HCT116 (cell line): Measurements from ENCODE around the gene ANO8. TPM values are rescaled to one million over a fixed set of nuclear protein-coding genes. Genes with fewer than 3 reads are reported as not detected.

ENCODE experiments used
- ATAC-seq: fragments of 200-7000 bp; cut with Tn5 transposase; 2 replicates; pipeline ENCODE4 v1.9.1; 2020; ENCODE audit warnings: mild to moderate bottlenecking, moderate library complexity
- BruUV-seq: library from RNA; stranded (reverse); fragments of 400-500 nt; replicated peaks from 2 replicates; lab custom pipeline; 2021; lab: Mats Ljungman, UMichigan
- CTCF ChIA-PET: fragments of 300-600 bp; sonication (Branson Sonifier 250); formaldehyde crosslinking; loops from one replicate; lab custom pipeline; 2021; ENCODE audit warnings: antibody characterized with exemption; lab: Charles Lee
- POLR2A ChIA-PET: fragments of 300-600, 350-600 bp; sonication (Branson Sonifier 250); formaldehyde crosslinking; loops from one replicate; lab custom pipeline; 2021; ENCODE audit warnings: antibody characterized with exemption; lab: Charles Lee
- RAD21 ChIA-PET, 2 experiments: fragments of 300-600 bp; sonication (Branson Sonifier 250); formaldehyde crosslinking; loops; one replicate each; lab custom pipeline; 2023; ENCODE audit warnings: low total read pairs in 2 of 2; ENCODE audit not compliant: uncharacterized antibody in 2 of 2, unreplicated experiment in 2 of 2, low non-redundant PET in 1 of 2; lab: Charles Lee
- DNase-seq: peaks from one replicate; pipeline ENCODE4 v3.0.0-alpha.2; 2010; ENCODE audit warnings: low read depth, low spot score
- H2AFZ ChIP-seq: fragments of 200-600 bp; shearing (Covaris generic), sonication (generic); 2 replicates; pipeline ENCODE4 v1.6.1; 2017; ENCODE audit warnings: low read depth, mixed run types, mixed read lengths, antibody characterized with exemption, low read length; ENCODE audit not compliant: poor library complexity, severe bottlenecking
- H3K27ac ChIP-seq: 2 replicates; pipeline ENCODE4 v1.5.1; 2012; ENCODE audit warnings: low read depth, low read length
- H3K27me3 ChIP-seq: fragments of 200-600 bp; sonication (generic); 2 replicates; pipeline ENCODE4 v1.6.1; 2016; ENCODE audit warnings: mixed run types, low read length, mixed read lengths; ENCODE audit not compliant: insufficient read depth
- H3K36me3 ChIP-seq, 2 experiments: fragments of 200-500 bp in 1 of 2; fragments of 200-600 bp in 1 of 2; sonication (Bioruptor generic) in 1 of 2; sonication (generic) in 1 of 2; 2 replicates each; pipeline versions ENCODE4 v1.5.1 to v1.6.1; 2014 to 2016; ENCODE audit warnings: low read length in 2 of 2, inconsistent platforms in 1 of 2, mixed read lengths in 1 of 2, mixed run types in 1 of 2; ENCODE audit not compliant: insufficient read depth in 2 of 2, control insufficient read depth in 1 of 2
- H3K4me1 ChIP-seq, 2 experiments: fragments of 200-600 bp in 1 of 2; sonication (generic) in 1 of 2; 2 replicates each; pipeline versions ENCODE4 v1.5.1 to v1.6.1; 2012 to 2017; ENCODE audit warnings: low read length in 2 of 2, inconsistent platforms in 1 of 2, mild to moderate bottlenecking in 1 of 2, mixed read lengths in 1 of 2, mixed run types in 1 of 2, moderate library complexity in 1 of 2; ENCODE audit not compliant: insufficient read depth in 2 of 2, control insufficient read depth in 1 of 2
- H3K4me2 ChIP-seq: fragments of 200-600 bp; sonication (generic); 2 replicates; pipeline ENCODE4 v1.6.1; 2017; ENCODE audit warnings: mixed run types, low read length, mixed read lengths
- H3K4me3 ChIP-seq, 2 experiments: fragments of 200-600 bp in 1 of 2; sonication (generic) in 1 of 2; replicated peaks in 1 of 2; 2 replicates each; pipeline ENCODE4 v1.5.1; 2011 to 2016; ENCODE audit warnings: low read length in 2 of 2, control low read depth in 1 of 2, low read depth in 1 of 2, mild to moderate bottlenecking in 1 of 2, mixed read lengths in 1 of 2, mixed run types in 1 of 2
- H3K79me2 ChIP-seq: fragments of 200-600 bp; sonication (generic); 2 replicates; pipeline ENCODE4 v1.6.1; 2017; ENCODE audit warnings: mild to moderate bottlenecking, mixed run types, low read length, moderate library complexity, mixed read lengths; ENCODE audit not compliant: insufficient read depth
- H3K9ac ChIP-seq: fragments of 200-600 bp; sonication (generic); 2 replicates; pipeline ENCODE4 v1.6.1; 2016; ENCODE audit warnings: low read length, mixed read lengths
- H3K9me2 ChIP-seq: fragments of 200-600 bp; sonication (generic), shearing (Covaris generic); 2 replicates; pipeline ENCODE4 v1.6.1; 2017; ENCODE audit warnings: mixed run types, mild to moderate bottlenecking, moderate library complexity; ENCODE audit not compliant: insufficient read depth
- H3K9me3 ChIP-seq, 2 experiments: fragments of 200-500 bp in 1 of 2; fragments of 200-600 bp in 1 of 2; sonication (Bioruptor generic) in 1 of 2; sonication (generic) in 1 of 2; 2 replicates each; pipeline ENCODE4 v1.6.1; 2014 to 2017; ENCODE audit warnings: low read length in 2 of 2, mixed read lengths in 2 of 2, inconsistent platforms in 1 of 2, low read depth in 1 of 2, mild to moderate bottlenecking in 1 of 2, mixed run types in 1 of 2, moderate library complexity in 1 of 2; ENCODE audit not compliant: control insufficient read depth in 1 of 2, insufficient read depth in 1 of 2
- H4K20me1 ChIP-seq: fragments of 200-600 bp; sonication (generic), shearing (Covaris generic); 2 replicates; pipeline ENCODE4 v1.6.1; 2017; ENCODE audit warnings: mixed run types, mild to moderate bottlenecking, moderate library complexity; ENCODE audit not compliant: insufficient read depth
- CBX3 ChIP-seq: IDR thresholded peaks from 2 replicates; pipeline ENCODE4 v1.6.1; 2012; ENCODE audit warnings: low read depth
- CEBPB ChIP-seq: IDR thresholded peaks from 2 replicates; pipeline ENCODE4 v1.6.1; 2012; ENCODE audit warnings: low read depth
- ELF1 ChIP-seq: IDR thresholded peaks from 2 replicates; pipeline ENCODE4 v1.6.1; 2012; ENCODE audit warnings: low read depth, borderline replicate concordance
- EZH2 ChIP-seq: fragments of 200-600 bp; sonication (generic); IDR thresholded peaks from 2 replicates; pipeline ENCODE4 v1.6.1; 2017; ENCODE audit warnings: antibody characterized with exemption, mixed run types
- EZH2phosphoT487 ChIP-seq: fragments of 200-600 bp; IDR thresholded peaks from 2 replicates; pipeline ENCODE4 v1.6.1; 2018; ENCODE audit warnings: antibody characterized with exemption, borderline replicate concordance
- FOSL1 ChIP-seq: IDR thresholded peaks from 2 replicates; pipeline ENCODE4 v1.6.1; 2012; ENCODE audit warnings: low read depth
- JUND ChIP-seq: IDR thresholded peaks from 2 replicates; pipeline ENCODE4 v1.6.1; 2012
- MAX ChIP-seq: IDR thresholded peaks from 2 replicates; pipeline ENCODE4 v1.6.1; 2012
- POLR2A ChIP-seq: IDR thresholded peaks from 2 replicates; pipeline ENCODE4 v1.7.0; 2011; ENCODE audit warnings: borderline replicate concordance; ENCODE audit not compliant: insufficient read depth, insufficient read length; ENCODE audit errors: extremely low read depth
- REST ChIP-seq: IDR thresholded peaks from 2 replicates; pipeline ENCODE4 v1.6.1; 2012; ENCODE audit warnings: low read depth
- SP1 ChIP-seq: IDR thresholded peaks from 2 replicates; pipeline ENCODE4 v1.6.1; 2012; ENCODE audit warnings: low read depth
- SRF ChIP-seq: IDR thresholded peaks from 2 replicates; pipeline ENCODE4 v1.6.1; 2012; ENCODE audit warnings: low read depth
- TCF7L2 ChIP-seq: IDR thresholded peaks from 2 replicates; pipeline ENCODE4 v1.7.0; 2011; ENCODE audit warnings: borderline replicate concordance, inconsistent platforms; ENCODE audit not compliant: insufficient read depth, insufficient read length; ENCODE audit errors: extremely low read depth
- YY1 ChIP-seq: IDR thresholded peaks from 2 replicates; pipeline ENCODE4 v1.6.1; 2011; ENCODE audit warnings: low read length, low read depth, moderate library complexity, mild to moderate bottlenecking; ENCODE audit not compliant: insufficient replicate concordance; ENCODE audit errors: extremely low read depth
- ZBTB33 ChIP-seq: IDR thresholded peaks from 2 replicates; pipeline ENCODE4 v1.6.1; 2011; ENCODE audit warnings: mild to moderate bottlenecking, low read length, moderate library complexity; ENCODE audit not compliant: insufficient replicate concordance; ENCODE audit errors: extremely low read depth
- intact Hi-C: fragments of 100-400 bp; cut with micrococcal nuclease; formaldehyde crosslinking; loops from 2 replicates; pipeline ENCODE4 v1.10.0; 2022
- total RNA-seq: library from RNA; stranded (reverse); gene quantifications from one replicate; pipeline ENCODE4 v1.2.1, GENCODE V29; 2021; ENCODE audit not compliant: unreplicated experiment

ANO8 gene
- total RNA-seq, 1 experiment from 2014 or later = 22.9 TPM

- Histone ChIP-seq H3K27ac (no peak overlapping the region), H3K27me3 (no peaks in the 10 kb centered on the region), H3K4me3 (no peak overlapping the region), H3K79me2 (peaks cover 12% of the 10 kb centered on the region; the same call in 1 of the 2 replicates), H2AFZ (no peak overlapping the region), H3K4me2 (no peak overlapping the region), H3K4me1 (peaks cover 0 to 23% of the 10 kb centered on the region in 2 experiments; a peak in 2 of 4 replicates), H3K9me2 (no peaks in the 10 kb centered on the region), H3K9me3 (no peaks in the 10 kb centered on the region), H3K9ac (no peak overlapping the region), H3K36me3 (peaks cover 6 to 28% of the 10 kb centered on the region in 2 experiments; a peak in 3 of 4 replicates), H4K20me1 (no peaks in the 10 kb centered on the region)
- intact Hi-C loops = no loop called here
- ChIA-PET RAD21 (no interaction called here), POLR2A (interaction anchor here (0.6 to 0.7 kb wide), 2 partner anchors 12 to 102 kb away, joined by 3 to 4 read pairs; partner anchors contain the start of gene BABAM1), CTCF (no interaction called here)
- no peak for ATAC-seq
- no peak for DNase-seq
- BruUV-seq = no TSS peak
- TF ChIP-seq REST (no peak), SRF (no peak), CEBPB (no peak), CBX3 (no peak), MAX (no peak), TCF7L2 (no peak), EZH2phosphoT487 (no peak), POLR2A (no peak), ZBTB33 (no peak), EZH2 (no peak), YY1 (no peak), JUND (no peak), ELF1 (no peak), FOSL1 (no peak), SP1 (no peak)
Measured at GRCh38 chr19:17279436-17279835, 55.2 kb downstream of the ANO8 start.
